ENCODE measurements around the gene PRKD1.

DNA sequence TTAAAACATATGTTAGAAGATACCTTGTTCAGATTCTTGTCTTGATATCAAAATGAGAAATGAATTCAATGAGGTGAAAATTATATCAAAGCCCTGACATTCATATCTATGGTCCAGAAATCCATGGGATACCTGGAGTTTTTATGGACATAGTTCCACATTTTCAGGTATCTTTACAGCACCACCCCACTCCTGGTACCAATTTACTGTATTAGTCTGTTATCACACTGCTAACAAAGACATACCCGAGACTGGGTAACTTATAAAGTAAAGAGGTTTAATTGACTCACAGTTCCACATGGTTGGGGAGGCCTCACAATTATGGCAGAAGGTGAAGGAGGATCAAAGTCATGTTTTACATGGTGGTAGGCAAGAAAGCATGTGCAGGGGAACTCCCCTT is 361.5 kb downstream of the PRKD1 start:
- no peak for TF ChIP-seq SUZ12 (IDR thresholded peaks at IDR 0.05; ENCODE audit: extremely low read depth, insufficient read depth, insufficient read length)
- TF ChIP-seq ZNF274 (IDR thresholded peaks at IDR 0.05; ENCODE audit: low read depth, low read length): no peak
